Bone marrow (tissue), 2 donors: ENCODE data around the gene C1orf35.

Experiments used
- DNase-seq, 2 donors: peaks; one replicate each; lab custom pipeline; 2025; lab: John Stamatoyannopoulos, UW

C1orf35 gene

DNA sequence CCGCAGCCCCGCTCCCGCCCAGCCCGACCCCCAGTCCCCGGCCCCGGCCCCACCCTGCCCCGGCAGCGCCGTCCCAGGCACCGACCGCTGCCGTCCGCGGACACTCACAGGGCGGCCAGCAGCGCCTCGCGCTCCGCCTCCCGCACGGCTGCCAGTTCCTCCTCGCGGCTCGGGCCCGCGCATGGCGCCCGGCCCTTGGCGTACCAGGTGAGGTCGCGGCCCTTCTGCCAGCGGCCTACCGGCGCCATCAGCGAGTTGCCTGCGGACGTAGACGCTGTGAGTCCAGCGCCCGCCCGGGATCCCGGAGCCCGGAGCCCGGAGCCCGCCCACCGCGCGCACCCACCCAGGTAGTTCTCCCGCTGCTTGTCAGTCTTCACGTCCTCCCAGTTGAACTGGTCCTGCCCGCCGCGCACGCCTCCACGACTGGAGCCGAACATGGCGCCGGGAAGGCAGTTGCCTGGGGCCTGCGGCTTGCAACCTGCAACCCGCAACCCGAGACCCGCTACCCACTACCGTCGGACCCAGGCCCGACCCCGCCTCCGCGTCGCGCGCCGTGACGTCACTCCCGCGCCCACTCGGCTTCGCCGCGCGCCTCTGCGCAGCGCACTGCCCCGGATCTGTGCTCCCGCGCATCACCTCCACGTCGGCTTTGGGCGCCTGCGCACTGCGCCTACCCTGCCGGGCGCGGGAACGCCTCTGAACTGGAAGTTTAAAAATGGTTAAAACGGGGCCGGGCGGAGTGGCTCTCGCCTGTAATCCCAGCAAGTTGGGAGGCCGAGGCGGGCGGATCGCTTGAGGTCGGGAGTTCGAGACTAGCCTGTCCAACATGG lies at the start of gene C1orf35:
Gene C1orf35 (minus strand): TSS at position 535 of the 830 bp plus-strand sequence. CDS start 98 bp downstream, at position 437.
- DNase-seq: peak; percentile 79 to 90

DNA sequence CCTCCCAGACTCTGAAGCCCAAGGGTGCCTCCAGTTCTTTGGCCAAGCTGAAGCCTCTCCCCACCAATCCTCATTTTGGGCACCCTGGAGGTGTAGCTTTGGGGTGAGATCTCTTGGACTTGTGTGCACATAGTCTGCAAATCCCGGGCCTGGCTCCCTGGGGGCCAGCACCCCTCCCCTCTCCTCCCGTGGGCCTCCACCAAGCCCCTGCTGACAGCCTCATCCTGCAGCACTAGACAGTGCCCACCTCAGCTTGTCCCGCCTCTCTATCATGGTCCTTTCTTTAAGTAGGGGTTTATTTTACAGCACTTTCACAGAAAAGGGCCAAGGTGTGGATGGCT lies 49.8 kb upstream of the C1orf35 start:
- DNase-seq: no peak

DNA sequence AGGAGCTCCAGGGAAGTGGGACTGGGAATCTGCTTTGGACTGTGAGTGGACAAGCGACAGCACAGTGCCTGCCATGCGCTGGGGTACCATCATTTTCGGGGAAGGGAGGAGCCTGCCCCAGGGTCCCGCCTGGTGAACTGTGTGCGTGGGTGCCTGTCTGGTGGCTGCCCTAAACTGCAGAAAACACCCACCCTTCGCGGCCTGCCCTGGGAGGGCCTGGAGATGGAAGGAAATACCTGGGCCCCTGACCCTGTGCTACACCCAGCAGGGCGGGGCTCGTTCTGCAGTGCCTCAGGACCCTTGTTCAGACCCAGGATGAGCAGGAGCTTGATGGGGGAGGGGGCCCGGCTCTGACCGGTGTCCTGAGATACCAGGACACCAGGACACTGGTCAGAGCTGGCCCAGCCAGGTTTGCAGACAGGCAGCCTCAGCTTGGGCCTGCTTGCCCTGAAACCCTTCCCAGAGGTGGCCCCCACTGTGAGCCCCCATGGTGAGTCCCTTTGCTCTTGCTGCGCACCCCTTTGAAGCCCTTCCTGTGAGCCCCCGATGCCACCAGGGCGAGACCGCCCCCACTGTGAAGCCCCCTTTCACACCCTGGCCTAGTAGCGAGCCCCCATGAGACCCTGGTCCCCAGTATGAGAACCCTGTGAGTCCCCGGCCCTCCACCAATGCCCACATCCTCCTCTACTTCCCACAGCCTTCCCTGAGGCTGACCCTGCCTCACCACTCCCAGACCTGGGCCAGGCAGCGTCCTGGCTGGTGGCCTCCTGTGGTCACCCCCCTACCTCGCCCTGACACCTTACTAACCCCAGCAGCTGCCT lies 49.2 kb upstream of the C1orf35 start:
- DNase-seq: no peak

DNA sequence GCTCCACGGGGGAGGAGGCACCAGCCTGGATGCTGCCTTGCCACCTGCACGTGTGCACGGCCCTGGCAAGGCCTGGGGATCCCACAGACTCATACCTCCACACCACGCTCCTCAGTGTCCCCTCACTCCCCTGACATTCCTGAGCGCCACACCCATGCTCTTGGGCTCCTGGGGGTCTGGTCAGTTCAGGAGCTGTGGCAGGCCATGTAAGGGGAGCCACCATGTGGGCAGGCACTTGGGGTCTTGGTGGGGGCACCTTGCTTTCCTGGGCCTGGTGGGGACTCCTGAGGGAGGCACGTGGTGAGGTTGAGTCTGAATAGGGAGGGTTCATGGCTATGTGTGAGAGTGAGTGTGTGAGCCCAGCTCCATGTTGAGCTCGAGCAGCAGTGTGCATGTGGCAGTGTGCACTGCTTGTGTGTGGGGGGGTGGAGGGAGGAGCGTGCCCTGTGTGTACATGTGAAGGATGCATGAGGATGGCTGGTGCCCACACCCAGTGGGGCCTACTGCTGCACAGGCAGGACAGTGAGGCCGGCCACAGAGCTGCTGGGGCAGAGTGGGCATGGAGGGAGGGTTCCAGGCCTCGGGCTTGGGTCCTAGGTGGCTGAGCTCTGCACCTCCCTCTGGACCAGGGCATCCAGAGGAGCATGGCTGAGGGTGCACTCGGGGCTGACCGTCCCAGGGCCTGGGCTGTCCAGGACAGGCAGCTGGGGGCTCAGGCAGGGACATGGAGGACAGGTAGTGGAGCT lies 48.2 kb upstream of the C1orf35 start:
- no peak for DNase-seq

DNA sequence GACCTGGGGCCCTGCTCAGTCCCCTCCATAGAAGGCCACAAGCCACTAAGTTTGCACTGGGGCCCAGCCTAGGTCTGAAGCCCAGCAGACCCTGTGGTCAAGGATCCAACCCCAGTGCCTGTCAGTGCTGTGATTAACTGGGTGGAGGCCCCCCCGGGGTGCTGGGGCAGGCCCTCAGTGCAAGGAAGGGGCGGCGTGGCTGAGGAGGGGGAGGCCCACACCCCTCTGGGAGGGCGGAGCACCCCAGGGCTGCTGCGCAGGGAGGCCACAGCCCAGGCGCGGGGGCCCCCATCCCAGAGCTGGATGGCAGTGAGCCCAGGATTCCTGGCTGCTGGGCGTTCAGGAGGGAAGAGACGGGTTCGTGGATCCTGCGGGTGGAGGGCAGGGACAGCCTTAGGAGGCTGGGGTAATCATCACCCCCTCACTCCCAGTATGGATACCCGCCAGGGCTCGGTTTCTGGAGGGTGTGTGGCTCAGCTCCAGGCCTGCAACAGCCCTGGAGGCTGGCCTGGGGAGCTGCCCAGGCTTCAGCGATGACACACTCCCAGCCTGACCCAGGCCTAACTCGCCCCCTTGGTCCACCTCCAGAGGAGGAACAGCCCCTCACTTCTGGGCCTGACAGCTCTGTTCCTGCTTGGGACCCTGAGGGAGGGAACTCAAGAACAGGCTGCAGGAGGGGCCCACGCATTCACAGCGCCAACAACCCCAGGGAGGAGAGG lies 47.5 kb upstream of the C1orf35 start:
- no peak for DNase-seq

DNA sequence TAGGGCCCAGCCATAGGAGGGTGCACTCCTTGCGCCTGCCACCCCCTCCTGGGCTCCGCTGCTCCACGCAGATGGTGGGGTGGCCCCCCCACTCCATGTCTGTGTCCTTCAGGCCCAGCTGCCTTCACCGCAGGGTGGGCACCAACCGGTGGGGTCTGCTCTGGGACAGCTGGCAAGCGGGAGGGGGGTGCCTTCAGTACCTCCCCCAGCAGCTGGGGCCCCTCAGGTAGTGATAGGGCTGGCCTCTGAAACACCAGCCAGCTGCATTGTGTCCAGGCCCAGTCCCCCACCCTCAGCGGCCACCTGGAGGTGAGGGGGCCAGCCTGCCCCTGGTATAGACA lies 47.0 kb upstream of the C1orf35 start:
- no peak for DNase-seq

DNA sequence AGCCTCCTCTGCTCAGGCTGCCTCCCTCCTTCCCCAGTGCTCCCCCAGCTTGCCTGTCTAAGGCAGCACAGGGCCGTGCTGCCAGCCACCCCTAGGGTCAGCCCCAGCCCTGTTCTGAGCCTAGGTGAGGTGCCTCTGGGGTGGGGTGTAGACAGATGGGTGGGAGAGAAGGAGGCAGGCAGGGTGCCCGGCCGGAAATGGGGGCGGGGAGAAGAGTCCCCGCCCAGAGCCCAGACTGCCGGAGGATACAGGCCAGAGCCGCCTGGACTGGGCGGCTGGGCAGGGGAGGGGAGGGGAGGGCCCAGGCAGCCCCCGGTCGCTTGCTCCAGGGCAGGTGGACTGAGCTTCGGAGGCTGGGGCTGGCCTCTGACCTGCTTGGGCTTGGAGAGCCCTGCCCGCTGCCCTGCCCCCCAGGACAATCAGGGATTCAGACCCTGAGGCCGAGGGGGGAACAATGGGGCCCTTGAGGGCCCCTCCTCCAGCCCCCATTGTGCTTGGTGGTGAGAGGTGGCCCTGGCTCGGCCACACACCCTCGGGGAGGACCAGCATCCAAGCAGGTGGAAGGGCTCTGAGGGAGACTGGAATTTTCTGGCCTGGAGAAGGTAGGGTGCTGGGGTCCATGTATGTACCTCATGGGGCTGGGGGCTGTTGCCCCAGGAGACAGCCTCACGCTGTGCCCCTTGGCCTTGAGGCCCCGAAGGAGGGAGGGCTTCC lies 46.4 kb upstream of the C1orf35 start, which contains the start of gene GJC2:
Gene GJC2 (plus strand): TSS at position 525 of the 714 bp plus-strand sequence. CDS start 7,829 bp downstream, outside the sequence.
- DNase-seq: no peak

DNA sequence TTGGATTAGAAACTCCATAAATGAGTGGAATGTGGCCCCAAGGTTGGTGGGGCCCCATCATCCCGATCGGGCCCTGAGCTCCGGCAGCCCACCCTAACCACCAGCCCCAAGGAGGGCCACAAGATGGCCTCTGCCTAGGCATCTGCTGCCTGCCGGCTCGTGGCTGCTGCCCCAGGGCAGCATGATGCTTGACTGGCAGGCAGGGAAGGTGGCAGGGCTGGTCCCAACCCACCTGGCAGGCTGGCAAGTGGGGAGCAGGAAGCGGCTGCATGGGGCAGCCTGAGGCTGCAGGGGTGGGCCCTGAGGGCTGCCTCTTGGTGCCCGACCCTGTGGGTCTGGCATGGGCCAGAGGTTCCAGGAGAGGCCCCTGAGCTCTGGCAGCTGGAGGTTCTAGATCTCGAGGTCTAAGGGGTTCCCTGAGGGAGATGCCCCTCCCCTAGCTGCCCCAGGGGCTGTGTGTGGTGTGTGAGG lies 45.8 kb upstream of the C1orf35 start:
- DNase-seq: no peak

DNA sequence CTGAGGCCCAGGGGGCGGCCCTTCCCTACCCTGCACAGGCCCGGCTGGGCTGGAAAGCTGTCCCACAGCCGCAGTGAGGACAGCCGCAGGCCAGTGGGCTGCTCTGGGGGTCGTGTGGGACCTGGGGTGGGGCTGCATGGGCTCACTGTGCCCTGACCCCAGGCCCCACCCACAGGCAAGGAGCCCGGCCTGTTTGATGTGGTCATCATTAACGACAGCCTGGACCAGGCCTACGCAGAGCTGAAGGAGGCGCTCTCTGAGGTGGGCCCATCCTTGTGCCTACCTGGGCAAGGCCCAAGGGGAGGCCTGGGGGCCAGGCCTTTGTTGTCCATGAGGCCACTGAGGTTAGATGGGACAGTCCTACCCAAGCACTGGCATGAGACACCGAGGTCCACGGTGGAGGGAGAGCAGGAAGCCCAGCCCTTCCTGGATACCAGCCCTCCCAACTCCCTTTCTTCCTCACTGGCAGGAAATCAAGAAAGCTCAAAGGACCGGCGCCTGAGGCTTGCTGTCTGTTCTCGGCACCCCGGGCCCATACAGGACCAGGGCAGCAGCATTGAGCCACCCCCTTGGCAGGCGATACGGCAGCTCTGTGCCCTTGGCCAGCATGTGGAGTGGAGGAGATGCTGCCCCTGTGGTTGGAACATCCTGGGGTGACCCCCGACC lies 45.2 kb upstream of the C1orf35 start:
- DNase-seq: no peak

DNA sequence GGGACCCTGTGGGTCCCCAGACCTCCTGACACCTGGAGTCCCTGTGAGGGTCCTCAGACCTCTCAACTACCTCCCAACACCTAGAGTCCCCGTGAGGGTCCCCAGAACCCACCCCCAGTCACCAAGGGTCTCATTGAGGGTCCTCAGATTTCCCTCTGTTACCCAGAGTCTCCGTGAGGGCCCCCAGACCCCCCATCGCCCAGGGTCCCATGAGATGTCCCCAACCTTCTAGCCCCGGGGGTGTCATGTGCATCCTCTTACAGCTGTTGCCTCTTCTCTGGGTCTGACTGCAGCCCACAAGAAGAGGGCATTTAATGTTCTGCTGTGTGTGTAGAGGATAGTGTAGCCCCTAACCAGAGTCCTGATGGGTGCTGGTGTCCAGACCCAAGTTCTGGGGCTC lies 44.6 kb upstream of the C1orf35 start:
- no peak for DNase-seq

DNA sequence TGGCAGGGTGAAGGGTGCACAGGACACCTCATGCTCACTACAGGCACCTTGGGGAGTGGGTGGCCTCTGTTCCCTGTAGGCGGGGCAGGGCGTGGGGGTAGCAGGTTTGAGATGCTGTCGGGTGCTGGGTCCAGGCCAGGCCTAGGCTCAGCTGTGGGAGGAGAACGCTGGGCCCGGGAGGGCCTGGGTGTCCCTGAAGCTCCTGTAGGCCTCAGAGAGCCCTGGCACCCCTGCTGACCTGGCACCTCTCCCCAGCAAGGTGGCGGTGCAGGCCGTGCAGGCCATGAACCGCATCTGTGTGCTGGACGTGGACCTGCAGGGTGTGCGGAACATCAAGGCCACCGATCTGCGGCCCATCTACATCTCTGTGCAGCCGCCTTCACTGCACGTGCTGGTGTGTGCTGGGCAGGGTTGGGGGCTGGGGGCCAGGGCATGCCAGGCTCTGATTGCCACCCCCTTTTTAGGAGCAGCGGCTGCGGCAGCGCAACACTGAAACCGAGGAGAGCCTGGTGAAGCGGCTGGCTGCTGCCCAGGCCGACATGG lies 44.1 kb upstream of the C1orf35 start:
- no peak for DNase-seq

DNA sequence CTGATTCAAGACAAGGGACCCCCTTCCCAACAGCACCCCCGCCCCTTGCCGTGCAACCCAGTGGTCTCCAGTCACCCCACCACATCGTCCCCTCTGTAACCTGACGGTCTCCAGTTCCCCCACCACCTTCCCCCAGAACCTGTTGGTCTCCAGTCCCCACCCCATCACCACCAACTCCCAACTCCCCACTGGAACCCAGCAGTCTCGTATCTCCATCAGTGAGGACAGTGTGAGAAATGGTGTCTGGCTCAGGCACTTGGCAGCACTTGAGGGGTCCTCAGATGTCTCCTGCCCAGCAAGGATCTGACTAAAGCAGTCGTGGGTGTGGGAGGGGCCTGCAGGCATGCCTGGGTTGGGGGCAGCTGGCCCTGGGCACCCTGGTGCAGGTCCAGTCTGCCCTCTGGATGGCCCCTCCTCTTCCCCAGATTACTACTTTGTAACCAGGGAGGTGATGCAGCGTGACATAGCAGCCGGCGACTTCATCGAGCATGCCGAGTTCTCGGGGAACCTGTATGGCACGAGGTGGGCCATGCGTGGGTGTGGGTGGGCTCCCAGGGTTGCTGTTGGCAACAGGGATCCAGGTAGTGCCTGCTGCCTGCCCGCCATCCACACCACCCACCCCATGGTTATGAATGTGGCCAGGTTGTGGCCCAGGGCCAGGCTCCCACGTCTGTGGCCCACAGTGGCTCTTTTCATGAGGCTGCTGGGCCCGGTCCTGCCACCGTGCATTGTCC lies 43.5 kb upstream of the C1orf35 start:
- DNase-seq: no peak

DNA sequence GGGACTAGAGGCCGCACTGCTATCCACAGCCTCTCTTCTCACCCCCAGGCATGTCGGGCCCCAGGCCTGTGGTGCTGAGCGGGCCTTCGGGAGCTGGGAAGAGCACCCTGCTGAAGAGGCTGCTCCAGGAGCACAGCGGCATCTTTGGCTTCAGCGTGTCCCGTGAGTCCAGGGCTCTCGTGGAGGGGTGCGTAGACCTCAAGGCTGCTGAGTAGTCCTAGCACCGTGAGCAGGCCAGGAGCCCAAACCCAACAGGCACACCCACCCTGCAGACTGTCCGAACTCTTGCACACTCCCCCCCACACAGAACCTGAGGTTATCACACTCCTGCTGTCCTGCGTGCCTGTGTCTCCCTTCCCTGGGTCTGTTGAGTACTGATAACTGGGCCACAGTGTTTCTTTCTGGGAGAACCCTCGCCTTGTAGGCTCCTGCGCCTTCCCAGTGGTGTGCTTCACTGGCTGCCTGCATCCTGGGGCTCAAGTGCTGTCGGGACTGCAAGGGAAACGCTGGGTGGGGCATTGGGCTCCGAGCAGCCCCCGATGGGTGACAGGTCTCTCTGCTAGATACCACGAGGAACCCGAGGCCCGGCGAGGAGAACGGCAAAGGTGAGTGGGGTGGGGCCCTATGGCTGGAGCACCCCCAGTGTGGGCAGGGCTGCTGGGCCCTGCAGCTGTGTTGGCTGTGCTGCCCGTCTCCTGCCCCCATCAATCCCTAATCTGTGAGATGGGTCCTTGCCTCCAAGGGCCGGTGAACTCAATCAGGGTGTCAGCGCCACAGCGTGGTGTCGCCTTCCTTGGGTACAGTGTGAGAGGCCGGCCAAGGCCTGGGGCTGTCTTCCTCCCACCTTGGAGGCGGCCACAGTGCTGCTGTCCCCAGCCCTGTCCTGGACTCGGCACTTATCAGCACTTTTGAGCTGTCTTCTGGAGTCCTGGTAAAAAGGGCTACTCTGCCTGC lies 42.6 kb upstream of the C1orf35 start:
- DNase-seq: no peak

DNA sequence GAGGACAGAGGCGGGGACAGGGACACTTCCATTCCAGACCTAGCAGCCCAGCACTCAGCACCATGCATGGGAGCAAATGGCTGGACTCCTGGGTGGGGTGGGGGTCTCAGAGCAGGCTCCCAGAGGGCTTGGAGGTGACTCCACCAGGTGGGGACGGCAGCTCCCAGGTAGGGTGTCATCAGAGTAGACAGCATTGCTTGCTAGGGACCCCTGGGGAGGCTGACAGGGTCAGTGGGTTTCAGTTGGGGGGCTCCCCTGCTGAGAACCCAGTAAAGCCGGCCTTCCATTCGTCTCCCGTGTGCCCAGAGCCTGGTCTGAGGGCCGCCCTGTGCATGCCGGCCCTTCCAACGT lies 41.8 kb upstream of the C1orf35 start:
- no peak for DNase-seq

DNA sequence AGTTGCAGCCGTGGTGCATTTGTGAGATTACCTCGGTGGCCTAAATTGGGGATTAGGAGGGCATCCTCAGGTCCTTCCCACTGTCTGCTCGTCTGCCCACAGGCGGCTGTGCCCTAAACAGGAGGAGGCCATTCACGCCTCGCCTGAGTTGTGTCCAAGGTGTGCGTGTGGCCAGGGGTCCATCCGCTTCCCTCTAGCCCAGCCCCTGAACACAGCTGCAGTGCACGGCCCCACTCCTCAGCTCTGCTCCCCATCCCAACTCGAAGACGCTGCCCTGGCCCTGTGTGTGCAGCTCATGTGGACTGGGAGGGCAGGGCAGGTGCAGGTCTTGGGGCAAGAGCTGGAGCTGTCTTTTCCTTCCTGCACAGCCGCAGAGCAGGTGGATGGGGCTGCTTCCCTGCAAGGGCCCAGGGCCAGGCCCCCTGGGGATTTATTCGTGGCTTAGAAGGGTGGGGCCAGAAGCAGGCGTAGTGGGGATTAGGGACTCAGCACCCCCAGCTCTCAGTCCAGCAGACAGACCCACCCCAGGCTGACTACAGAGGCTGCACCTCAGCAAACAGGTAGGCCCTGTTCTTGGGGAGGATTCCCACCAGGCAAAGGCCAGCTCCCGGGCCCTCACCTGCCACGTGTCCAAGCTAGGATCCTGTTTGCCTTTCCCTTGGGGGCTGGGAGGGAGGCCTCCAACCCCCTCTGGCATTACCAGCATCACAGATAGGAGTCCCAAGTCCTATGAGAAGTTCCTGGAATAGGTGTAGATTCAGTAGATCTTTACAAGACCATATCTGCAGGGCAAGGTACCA lies 41.3 kb upstream of the C1orf35 start:
- no peak for DNase-seq

DNA sequence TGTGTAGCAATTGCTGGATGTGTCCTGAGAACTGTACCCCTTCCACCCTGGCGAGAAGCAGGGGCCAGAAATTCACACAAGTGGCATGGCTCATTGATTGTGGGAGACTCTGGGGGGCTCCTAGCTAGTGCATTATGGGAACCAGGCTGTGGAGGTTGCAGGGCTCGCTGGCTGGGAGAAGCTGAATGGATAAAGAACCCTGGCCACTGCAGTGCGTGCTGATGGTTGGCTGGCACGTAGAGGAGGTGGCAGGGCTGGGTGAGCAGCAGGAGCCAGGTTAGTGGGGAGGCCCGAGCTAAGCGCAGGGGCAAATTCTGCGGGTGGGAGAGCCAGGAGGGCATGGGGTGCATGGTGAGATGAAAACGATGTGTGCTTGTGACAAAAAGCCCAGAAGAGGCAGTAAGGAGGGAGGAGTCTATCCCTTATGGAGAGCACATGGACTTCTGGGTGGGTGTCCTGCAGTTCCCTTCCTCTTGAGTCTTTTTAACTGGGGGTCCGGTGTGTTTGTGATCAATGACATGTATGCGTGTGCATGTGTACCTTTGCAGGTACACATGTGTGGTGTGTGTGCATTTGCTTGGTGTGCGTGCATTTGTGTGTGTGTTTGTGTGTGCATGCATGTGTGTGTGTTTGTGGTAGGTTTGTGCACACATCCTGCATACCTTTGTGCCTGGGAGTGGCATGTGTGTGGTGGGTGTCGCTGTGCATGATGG lies 40.5 kb upstream of the C1orf35 start:
- DNase-seq: no peak

DNA sequence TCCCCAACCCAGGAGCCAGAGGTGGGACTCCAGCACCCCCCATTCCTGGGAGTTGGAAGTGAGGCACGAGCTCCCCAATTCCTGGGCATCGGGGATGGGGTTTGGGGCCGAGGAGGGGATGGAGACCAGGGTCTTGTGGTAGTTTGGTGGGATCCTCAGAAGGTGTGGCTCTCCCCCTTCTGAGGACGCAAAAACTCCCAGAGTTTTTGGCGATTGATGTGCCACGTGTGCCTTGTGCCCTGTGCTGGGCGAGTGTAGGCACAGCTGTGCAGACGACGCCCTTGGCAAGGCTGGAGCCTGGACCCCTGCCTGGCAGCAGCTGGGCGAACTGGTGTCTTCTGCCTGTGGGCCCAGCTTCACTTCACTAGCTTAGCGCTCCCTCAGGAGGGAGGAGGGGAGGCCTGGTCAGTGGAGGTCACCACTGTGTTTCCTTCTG lies 39.6 kb upstream of the C1orf35 start:
- no peak for DNase-seq
